ENCODE measurements around the gene CD8B. TPM values are rescaled to one million over a fixed set of nuclear protein-coding genes. Genes with fewer than 3 reads are reported as not detected.
A peak's percentile ranks its signal among the peaks of the same experiment; 100 is the strongest.

The CD8B gene
- total and polyA plus RNA-seq, 9 of the 15 experiments (the other 6 are each of a cell fraction or from before 2014, with no cell fraction given) = not detected

- no peaks in the 10 kb centered on the region for H4K20me1 ChIP-seq (replicated peaks; ENCODE audit: control insufficient read depth, insufficient read depth, low read length)
- no peak overlapping the region for H3K9ac ChIP-seq (ENCODE audit: insufficient read depth in 1 of 2, low read depth in 2 of 2, low read length in 2 of 2)
- H3K4me1 ChIP-seq (replicated peaks in 1 of 2; ENCODE audit: control insufficient read depth in 2 of 2, insufficient read depth in 2 of 2, low read length in 2 of 2) = no peaks in the 10 kb centered on the region
- ATAC-seq (no peak), DNase-seq (ENCODE audit: extremely low read depth in 1 of 4, low spot score in 3 of 4) (no peak), FAIRE-seq (no peak)
- BruUV-seq (replicated peaks) = no TSS peak
- H3K9me3 ChIP-seq (replicated peaks; ENCODE audit: control insufficient read depth, insufficient read depth, low read depth, low read length) = no peaks in the 10 kb centered on the region
- in situ Hi-C loops (cut with MboI) (loop anchor here (25.0 kb wide), 1 partner anchor 292 kb away; no protein-coding TSS in a partner anchor), intact Hi-C loops (cut with micrococcal nuclease) (no loop called here)
- H3K27me3 ChIP-seq (ENCODE audit: control insufficient read depth in 2 of 2, insufficient read depth in 2 of 2, low read length in 2 of 2) = no peaks in the 10 kb centered on the region
- H3K79me2 ChIP-seq (ENCODE audit: control insufficient read depth, insufficient read depth, low read length) = no peaks in the 10 kb centered on the region
- no peak overlapping the region for H3K4me2 ChIP-seq (ENCODE audit: insufficient read depth, low read length)
- TF ChIP-seq KDM4B (IDR thresholded peaks at IDR 0.05; ENCODE audit: borderline replicate concordance in 2 of 2, low read depth in 1 of 2) = no peak
- H2AFZ ChIP-seq (ENCODE audit: low read depth, low read length) = no peak overlapping the region
- ChIA-PET POLR2A (interaction anchor here (0.9 kb wide), 1 partner anchor 13 kb away, joined by 4 read pairs; no protein-coding TSS in a partner anchor), CTCF (ENCODE audit: low intra/inter-chr PET ratio) (no interaction called here)
- no peak overlapping the region for H3K27ac ChIP-seq (ENCODE audit: extremely low read depth, low read depth, low read length)
- H3K36me3 ChIP-seq (ENCODE audit: control insufficient read depth, insufficient read depth, low read length) = peaks cover 74% of the 10 kb centered on the region
- no peak overlapping the region for H3K4me3 ChIP-seq
- no peaks in the 10 kb centered on the region for H3K9me1 ChIP-seq (ENCODE audit: control insufficient read depth, insufficient read depth, low read length)
- WGBS (ENCODE audit: insufficient coverage, low coverage, missing lambda C conversion rate) = 91% methylated on average over 4 of the region's 4 CpGs
Observed at GRCh38 chr2:86769838-86770237, 91.8 kb downstream of the CD8B start.

GRCh38 chr2:86768189-86768949 is 93.3 kb downstream of the CD8B start:
- Histone ChIP-seq H3K36me3 (ENCODE audit: control insufficient read depth, insufficient read depth, low read length) (peaks cover 59% of the 10 kb centered on the region), H3K9me1 (ENCODE audit: control insufficient read depth, insufficient read depth, low read length) (no peaks in the 10 kb centered on the region), H3K4me1 (replicated peaks in 1 of 2; ENCODE audit: control insufficient read depth in 2 of 2, insufficient read depth in 2 of 2, low read length in 2 of 2) (no peaks in the 10 kb centered on the region), H3K27ac (ENCODE audit: extremely low read depth, low read depth, low read length) (no peak overlapping the region), H3K27me3 (ENCODE audit: control insufficient read depth in 2 of 2, insufficient read depth in 2 of 2, low read length in 2 of 2) (no peaks in the 10 kb centered on the region), H3K4me3 (no peak overlapping the region), H4K20me1 (replicated peaks; ENCODE audit: control insufficient read depth, insufficient read depth, low read length) (no peaks in the 10 kb centered on the region), H3K9me3 (replicated peaks; ENCODE audit: control insufficient read depth, insufficient read depth, low read depth, low read length) (no peaks in the 10 kb centered on the region), H3K9ac (ENCODE audit: insufficient read depth in 1 of 2, low read depth in 2 of 2, low read length in 2 of 2) (no peak overlapping the region; a peak in 1 of 4 replicates), H3K79me2 (ENCODE audit: control insufficient read depth, insufficient read depth, low read length) (no peaks in the 10 kb centered on the region), H2AFZ (ENCODE audit: low read depth, low read length) (no peak overlapping the region), H3K4me2 (ENCODE audit: insufficient read depth, low read length) (no peak overlapping the region)
- no TSS peak for BruUV-seq (replicated peaks)
- ATAC-seq = no peak
- CTCF ChIA-PET (ENCODE audit: low intra/inter-chr PET ratio) = no interaction called here
- peak in 1 of 2 experiments; percentile 86; a peak in 1 of 4 replicates for TF ChIP-seq SRF (CRISPR knock-in tag; IDR thresholded peaks at IDR 0.05)
- TF ChIP-seq RFX5 (IDR thresholded peaks at IDR 0.05; ENCODE audit: low read depth, low read length) = no peak
- TF ChIP-seq PBX2 (CRISPR knock-in tag; IDR thresholded peaks at IDR 0.05; ENCODE audit: low read depth) = no peak
- TF ChIP-seq PBX2 (tag; conservative IDR thresholded peaks at IDR 0.05; ENCODE audit: low read depth) = 0 out of 2 replicates have a peak, but pooled peaks have one; percentile 9
- no peak for TF ChIP-seq RBM14 (IDR thresholded peaks at IDR 0.05; ENCODE audit: borderline replicate concordance, insufficient read depth, low read depth, low read length)
- no peak for TF ChIP-seq STAT5A (IDR thresholded peaks at IDR 0.05; ENCODE audit: borderline replicate concordance, low read length)
- TF ChIP-seq ZNF354B (CRISPR knock-in tag; IDR thresholded peaks at IDR 0.05) = no peak
- POLR2A ChIA-PET = no interaction called here
- in situ Hi-C loops (cut with MboI) (loop anchor here (25.0 kb wide), 1 partner anchor 294 kb away; no protein-coding TSS in a partner anchor), intact Hi-C loops (cut with micrococcal nuclease) (no loop called here)
- WGBS (ENCODE audit: insufficient coverage, low coverage, missing lambda C conversion rate) = 89% methylated on average over 5 of the region's 5 CpGs
- FAIRE-seq = no peak
- no peak for DNase-seq (ENCODE audit: extremely low read depth in 1 of 4, low spot score in 3 of 4)

Data from K562 (cell line).